ENCODE results near the gene AGT. TPM values are rescaled to one million over a fixed set of nuclear protein-coding genes. Genes with fewer than 3 reads are reported as not detected.

Gene AGT
- total RNA-seq, 2 donors from 2014 or later: 4.1 to 5.3 TPM

- no peak for DNase-seq
- Histone ChIP-seq H3K27me3 (no peaks in the 10 kb centered on the region), H3K36me3 (no peaks in the 10 kb centered on the region), H3K4me3 (no peak overlapping the region), H3K27ac (no peak overlapping the region), H3K9me3 (no peaks in the 10 kb centered on the region), H3K4me1 (no peaks in the 10 kb centered on the region), H3K9ac (ENCODE audit: low read depth in 2 of 2, low read length in 2 of 2) (no peak overlapping the region)
- TF ChIP-seq CTCF (IDR thresholded peaks at IDR 0.05): no peak
- intact Hi-C loops (cut with DNase I): no loop called here
Observed at GRCh38 chr1:230739564-230740290, 25.8 kb upstream of the AGT start.

- no peaks in the 10 kb centered on the region for H3K36me3 ChIP-seq
- no peak overlapping the region for H3K27ac ChIP-seq
- no peak overlapping the region for H3K4me3 ChIP-seq
- no peaks in the 10 kb centered on the region for H3K9me3 ChIP-seq
- TF ChIP-seq CTCF (IDR thresholded peaks at IDR 0.05): no peak
- no peaks in the 10 kb centered on the region for H3K27me3 ChIP-seq
- no peak overlapping the region for H3K9ac ChIP-seq (ENCODE audit: low read depth in 2 of 2, low read length in 2 of 2)
- H3K4me1 ChIP-seq: no peaks in the 10 kb centered on the region
- intact Hi-C loops (cut with DNase I): no loop called here
- no peak for DNase-seq
Observed at GRCh38 chr1:230737622-230738262, 23.8 kb upstream of the AGT start.

- no peak for TF ChIP-seq CTCF (IDR thresholded peaks at IDR 0.05)
- Histone ChIP-seq H3K36me3 (no peaks in the 10 kb centered on the region), H3K4me1 (no peaks in the 10 kb centered on the region), H3K27me3 (no peaks in the 10 kb centered on the region), H3K9ac (ENCODE audit: low read depth in 2 of 2, low read length in 2 of 2) (peak overlapping the region in 1 of 2 donors; percentile 24), H3K4me3 (no peak overlapping the region), H3K27ac (no peak overlapping the region), H3K9me3 (no peaks in the 10 kb centered on the region)
- intact Hi-C loops (cut with DNase I): no loop called here
- peak; percentile 46 for DNase-seq
Observed at GRCh38 chr1:230735447-230735846, 21.5 kb upstream of the AGT start.

- Histone ChIP-seq H3K36me3 (no peaks in the 10 kb centered on the region), H3K4me1 (peaks cover 7% of the 10 kb centered on the region), H3K4me3 (no peak overlapping the region), H3K27me3 (no peaks in the 10 kb centered on the region), H3K27ac (no peak overlapping the region), H3K9ac (ENCODE audit: low read depth in 2 of 2, low read length in 2 of 2) (no peak overlapping the region), H3K9me3 (no peaks in the 10 kb centered on the region)
- intact Hi-C loops (cut with DNase I): no loop called here
- TF ChIP-seq CTCF (IDR thresholded peaks at IDR 0.05): no peak
- DNase-seq: no peak
Observed at GRCh38 chr1:230730977-230731376, 17.1 kb upstream of the AGT start.

GRCh38 chr1:230728710-230729392 is 14.9 kb upstream of the AGT start:
- Histone ChIP-seq H3K36me3 (no peaks in the 10 kb centered on the region), H3K4me3 (no peak overlapping the region), H3K27me3 (no peaks in the 10 kb centered on the region), H3K9me3 (no peaks in the 10 kb centered on the region), H3K9ac (ENCODE audit: low read depth in 2 of 2, low read length in 2 of 2) (no peak overlapping the region), H3K4me1 (peaks cover 7% of the 10 kb centered on the region), H3K27ac (no peak overlapping the region)
- peak; percentile 68 for DNase-seq
- intact Hi-C loops (cut with DNase I): no loop called here
- no peak for TF ChIP-seq CTCF (IDR thresholded peaks at IDR 0.05)
